Measurements from ENCODE around the gene C1QC. TPM values are rescaled to one million over a fixed set of nuclear protein-coding genes. Genes with fewer than 3 reads are reported as not detected.
"Not testable (repeated sequence)": the region's sequence is repeated elsewhere in the genome, so short reads cannot be mapped to it uniquely, and the experiment has no call there.

C1QC gene
- total RNA-seq, 1 donor from 2014 or later, result not detected

DNA sequence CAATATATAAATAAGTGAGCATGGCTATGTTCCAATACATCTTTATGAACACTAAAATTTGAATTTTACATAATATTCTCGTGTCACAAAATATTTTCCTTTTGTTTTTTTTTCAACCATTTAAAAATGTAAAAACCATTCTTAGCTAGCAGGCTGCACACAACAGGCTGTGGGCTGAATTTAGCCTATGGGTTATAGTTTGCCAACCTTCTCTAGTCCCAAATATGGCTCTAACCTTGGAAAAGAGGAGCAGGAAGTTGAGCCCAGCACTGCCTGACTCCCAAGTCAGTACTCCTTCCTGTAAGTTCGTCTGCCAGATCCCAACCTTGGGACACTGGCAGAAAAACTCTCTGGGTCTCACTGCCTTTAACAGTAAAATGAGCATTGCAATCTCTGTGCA lies 23.0 kb downstream of the C1QC start:
- Mint-ChIP-seq H3K4me1 (ENCODE audit: low read depth, unreplicated experiment) (peaks cover 4% of the 10 kb centered on the region), H3K27me3 (ENCODE audit: unreplicated experiment) (peaks cover 14% of the 10 kb centered on the region), H3K27ac (ENCODE audit: unreplicated experiment) (no peak overlapping the region), H3K9me3 (ENCODE audit: unreplicated experiment) (peaks cover 4% of the 10 kb centered on the region), H3K4me3 (ENCODE audit: unreplicated experiment) (no peak overlapping the region), H3K36me3 (ENCODE audit: unreplicated experiment) (no peaks in the 10 kb centered on the region)
- no peak for DNase-seq
- TF ChIP-seq, protein P1, sequence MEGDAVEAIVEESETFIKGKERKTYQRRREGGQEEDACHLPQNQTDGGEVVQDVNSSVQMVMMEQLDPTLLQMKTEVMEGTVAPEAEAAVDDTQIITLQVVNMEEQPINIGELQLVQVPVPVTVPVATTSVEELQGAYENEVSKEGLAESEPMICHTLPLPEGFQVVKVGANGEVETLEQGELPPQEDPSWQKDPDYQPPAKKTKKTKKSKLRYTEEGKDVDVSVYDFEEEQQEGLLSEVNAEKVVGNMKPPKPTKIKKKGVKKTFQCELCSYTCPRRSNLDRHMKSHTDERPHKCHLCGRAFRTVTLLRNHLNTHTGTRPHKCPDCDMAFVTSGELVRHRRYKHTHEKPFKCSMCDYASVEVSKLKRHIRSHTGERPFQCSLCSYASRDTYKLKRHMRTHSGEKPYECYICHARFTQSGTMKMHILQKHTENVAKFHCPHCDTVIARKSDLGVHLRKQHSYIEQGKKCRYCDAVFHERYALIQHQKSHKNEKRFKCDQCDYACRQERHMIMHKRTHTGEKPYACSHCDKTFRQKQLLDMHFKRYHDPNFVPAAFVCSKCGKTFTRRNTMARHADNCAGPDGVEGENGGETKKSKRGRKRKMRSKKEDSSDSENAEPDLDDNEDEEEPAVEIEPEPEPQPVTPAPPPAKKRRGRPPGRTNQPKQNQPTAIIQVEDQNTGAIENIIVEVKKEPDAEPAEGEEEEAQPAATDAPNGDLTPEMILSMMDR (IDR thresholded peaks at IDR 0.05; ENCODE audit: partially characterized antibody, unreplicated experiment), result no peak

DNA sequence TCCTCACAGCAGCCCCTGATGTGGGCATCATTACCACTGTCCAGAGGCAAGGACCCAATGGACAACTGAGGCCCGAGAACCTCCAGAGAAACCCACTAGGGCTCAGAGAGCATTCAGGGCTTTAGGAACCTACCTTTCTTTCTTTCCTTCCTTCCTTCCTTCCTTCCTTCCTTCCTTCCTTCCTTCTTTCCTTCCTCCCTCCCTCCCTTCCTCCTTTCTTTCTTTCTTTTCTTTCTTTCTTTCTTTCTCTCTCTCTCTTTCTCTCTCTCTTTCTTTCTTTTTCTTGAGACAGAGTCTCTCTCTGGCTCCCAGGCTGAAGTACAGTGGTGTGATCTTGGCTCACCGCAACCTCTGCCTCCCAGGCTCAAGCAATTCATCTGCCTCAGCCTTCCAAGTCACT lies 25.4 kb downstream of the C1QC start:
- not testable (repeated sequence) for H3K27ac Mint-ChIP-seq (ENCODE audit: unreplicated experiment); H3K9me3 Mint-ChIP-seq (ENCODE audit: unreplicated experiment); H3K4me1 Mint-ChIP-seq (ENCODE audit: low read depth, unreplicated experiment); H3K36me3 Mint-ChIP-seq (ENCODE audit: unreplicated experiment); H3K27me3 Mint-ChIP-seq (ENCODE audit: unreplicated experiment); DNase-seq; H3K4me3 Mint-ChIP-seq (ENCODE audit: unreplicated experiment)

DNA sequence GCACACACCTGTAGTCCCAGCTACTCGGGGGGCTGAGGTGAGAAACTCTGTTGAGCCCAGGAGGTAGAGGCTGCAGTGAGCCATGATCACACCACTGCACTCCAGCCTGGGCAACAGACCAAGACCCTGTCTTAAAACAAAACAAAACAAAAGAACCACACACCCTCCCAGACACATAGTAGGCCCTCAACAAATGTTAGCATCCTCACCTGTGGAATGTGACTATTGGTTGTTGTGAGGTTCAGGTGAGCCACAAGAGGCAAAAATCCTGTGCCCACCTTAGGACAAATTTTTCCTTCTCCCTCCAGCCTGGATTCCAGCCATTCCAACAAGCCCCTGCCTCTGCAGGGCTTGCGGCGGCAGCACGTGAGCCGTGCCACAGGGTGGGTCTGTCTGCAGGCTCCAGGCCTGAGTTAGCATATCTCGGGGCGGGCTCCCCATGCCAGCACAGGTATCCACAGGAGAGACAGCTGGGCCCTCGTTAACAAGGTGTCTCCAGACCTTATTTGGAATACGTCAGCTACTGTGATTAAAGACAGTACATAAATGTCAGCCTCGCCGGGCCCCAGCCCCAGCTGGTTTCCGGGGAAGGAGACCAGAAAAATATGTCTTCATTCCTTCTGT lies 27.0 kb downstream of the C1QC start:
- peaks cover 1% of the 10 kb centered on the region for H3K9me3 Mint-ChIP-seq (ENCODE audit: unreplicated experiment)
- H3K36me3 Mint-ChIP-seq (ENCODE audit: unreplicated experiment), result no peaks in the 10 kb centered on the region
- DNase-seq, result no peak
- TF ChIP-seq, protein P1 (IDR thresholded peaks at IDR 0.05; ENCODE audit: partially characterized antibody, unreplicated experiment), result no peak
- H3K27ac Mint-ChIP-seq (ENCODE audit: unreplicated experiment), result no peak overlapping the region
- peaks cover 2% of the 10 kb centered on the region for H3K4me1 Mint-ChIP-seq (ENCODE audit: low read depth, unreplicated experiment)
- H3K4me3 Mint-ChIP-seq (ENCODE audit: unreplicated experiment), result no peak overlapping the region
- H3K27me3 Mint-ChIP-seq (ENCODE audit: unreplicated experiment), result peaks cover 12% of the 10 kb centered on the region

DNA sequence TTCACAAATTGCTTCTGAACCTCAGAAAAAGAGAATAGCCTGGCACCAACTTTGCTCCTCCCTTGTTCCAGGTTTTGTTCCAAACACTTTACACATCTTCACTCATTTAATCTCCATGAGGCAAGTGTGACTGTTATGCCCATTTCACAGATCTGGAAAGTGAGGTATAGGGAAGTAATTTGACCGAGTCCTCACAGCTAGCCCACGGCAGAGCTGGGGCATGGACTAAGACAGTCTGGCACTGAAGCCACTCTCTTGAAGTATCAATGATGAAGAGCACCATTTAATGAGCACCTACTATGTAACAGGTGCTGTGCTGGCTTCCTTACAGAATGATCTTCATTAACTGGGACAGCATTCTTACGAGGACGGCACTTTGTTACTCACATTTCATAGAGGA lies 28.6 kb downstream of the C1QC start:
- H3K9me3 Mint-ChIP-seq (ENCODE audit: unreplicated experiment), result peaks cover 1% of the 10 kb centered on the region
- TF ChIP-seq, protein P1 (IDR thresholded peaks at IDR 0.05; ENCODE audit: partially characterized antibody, unreplicated experiment), result no peak
- no peak for DNase-seq
- H3K27me3 Mint-ChIP-seq (ENCODE audit: unreplicated experiment), result peaks cover 12% of the 10 kb centered on the region
- H3K27ac Mint-ChIP-seq (ENCODE audit: unreplicated experiment), result no peak overlapping the region
- peaks cover 2% of the 10 kb centered on the region for H3K4me1 Mint-ChIP-seq (ENCODE audit: low read depth, unreplicated experiment)
- no peak overlapping the region for H3K4me3 Mint-ChIP-seq (ENCODE audit: unreplicated experiment)
- H3K36me3 Mint-ChIP-seq (ENCODE audit: unreplicated experiment), result no peaks in the 10 kb centered on the region

DNA sequence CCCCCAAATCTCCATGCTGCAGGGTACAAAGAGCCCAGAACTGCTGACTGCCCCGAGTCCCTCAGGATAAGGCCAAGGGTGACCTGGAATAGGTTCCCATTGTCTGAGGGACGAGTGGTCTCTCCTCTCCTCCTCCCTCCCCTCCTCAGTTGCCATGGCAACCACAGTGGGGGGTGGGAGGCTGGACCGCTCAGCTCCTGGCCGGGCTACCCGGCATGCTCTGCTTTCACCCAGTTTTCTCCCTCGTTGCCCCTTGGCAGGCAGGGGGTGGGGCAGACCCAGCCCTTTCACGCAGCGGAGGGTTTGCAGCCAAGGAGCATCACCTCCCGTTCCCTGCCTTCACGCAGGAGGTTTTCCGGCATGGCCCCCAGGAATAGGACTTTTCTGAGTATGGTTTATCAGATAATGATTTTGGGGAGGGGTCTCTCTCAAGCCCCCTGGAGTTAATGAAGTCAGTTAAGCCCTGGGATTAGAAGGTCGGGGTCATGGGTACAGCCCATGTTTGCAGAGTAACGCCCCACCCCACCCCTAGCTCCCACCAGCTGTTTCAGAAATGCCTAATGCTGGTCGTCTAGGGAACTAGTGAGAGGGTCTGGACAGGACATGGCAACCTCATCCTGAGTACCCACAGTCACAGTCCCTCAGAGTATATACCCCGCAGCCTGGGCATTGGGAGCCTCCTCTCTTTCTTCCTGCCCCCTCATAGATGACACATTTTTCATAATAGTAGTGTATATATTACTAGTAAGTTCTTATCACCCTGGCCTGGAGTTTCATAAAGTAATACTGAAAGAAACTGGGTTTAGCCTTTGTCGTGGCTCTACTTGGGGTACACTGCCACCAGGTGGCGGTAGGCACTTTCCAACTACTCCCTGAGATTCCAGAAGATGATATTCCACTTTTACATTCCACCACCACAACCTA lies 30.3 kb downstream of the C1QC start:
- no peak overlapping the region for H3K4me3 Mint-ChIP-seq (ENCODE audit: unreplicated experiment)
- H3K27ac Mint-ChIP-seq (ENCODE audit: unreplicated experiment), result no peak overlapping the region
- peaks cover 9% of the 10 kb centered on the region for H3K27me3 Mint-ChIP-seq (ENCODE audit: unreplicated experiment)

More for the DNA sequence above, 30.3 kb downstream of the C1QC start:
- peak; percentile 73 for DNase-seq
- Mint-ChIP-seq H3K9me3 (ENCODE audit: unreplicated experiment) (peaks cover 1% of the 10 kb centered on the region), H3K36me3 (ENCODE audit: unreplicated experiment) (no peaks in the 10 kb centered on the region), H3K4me1 (ENCODE audit: low read depth, unreplicated experiment) (peaks cover 2% of the 10 kb centered on the region)
- TF ChIP-seq, protein P1 (IDR thresholded peaks at IDR 0.05; ENCODE audit: partially characterized antibody, unreplicated experiment), result peak; percentile 77

All from glutamatergic neuron (in vitro differentiated cells).